Adrenal gland (tissue), 12 donors: Measurements from ENCODE around the gene KRT15. TPM values are rescaled to one million over a fixed set of nuclear protein-coding genes. Genes with fewer than 3 reads are reported as not detected.
A peak's percentile ranks its signal among the peaks of the same experiment; 100 is the strongest.

Source experiments
- DNase-seq, 7 donors: peaks; one replicate each; pipeline ENCODE4 v3.0.0-alpha.2; 2019 to 2020
- H3K27ac ChIP-seq, 5 donors: fragments of 200-600 bp; sonication (generic) in 4 of 5; 1 replicate in 3 of 5; 2 replicates in 2 of 5; pipeline versions ENCODE4 v1.5.1 to v1.8.0; 2016 to 2020; ENCODE audit warnings: mild to moderate bottlenecking in 1 of 5
- H3K27me3 ChIP-seq: fragments of 200-600 bp; 2 replicates; pipeline ENCODE4 v1.8.0; 2021
- H3K36me3 ChIP-seq, 2 donors: fragments of 200-600 bp; replicated peaks in 1 of 2; 1 replicate in 1 of 2; 2 replicates in 1 of 2; pipeline versions ENCODE4 v1.5.1 to v1.8.0; 2018 to 2022
- H3K4me1 ChIP-seq, 2 donors: fragments of 200-600 bp; replicated peaks in 1 of 2; 1 replicate in 1 of 2; 2 replicates in 1 of 2; pipeline versions ENCODE4 v1.5.1 to v1.8.0; 2018 to 2021
- H3K4me3 ChIP-seq, 4 donors: fragments of 200-600 bp; sonication (generic) in 3 of 4; one replicate each; pipeline ENCODE4 v1.5.1; 2016 to 2018
- H3K9me3 ChIP-seq, 3 donors: fragments of 200-600 bp; sonication (generic) in 1 of 3; replicated peaks in 1 of 3; 1 replicate in 2 of 3; 2 replicates in 1 of 3; pipeline versions ENCODE4 v1.5.1 to v1.8.0; 2016 to 2021
- CTCF ChIP-seq, 6 experiments: fragments of 450-650 bp in 4 of 6; fragments of 200-600 bp in 2 of 6; sonication (generic) in 1 of 6; IDR thresholded peaks; 1 replicate in 5 of 6; 2 replicates in 1 of 6; pipeline versions ENCODE4 v1.5.1 to v1.8.0; 2016 to 2021; ENCODE audit warnings: antibody characterized with exemption in 6 of 6, mild to moderate bottlenecking in 2 of 6, moderate library complexity in 1 of 6
- POLR2A ChIP-seq, 2 donors: fragments of 450-650 bp; IDR thresholded peaks; one replicate each; pipeline ENCODE4 v1.6.1; 2017; ENCODE audit warnings: antibody characterized with exemption in 2 of 2, mild to moderate bottlenecking in 2 of 2, moderate library complexity in 1 of 2
- WGBS, 4 donors: extraction: QIAGEN DNeasy Blood & Tissue Kit in 2 of 4; methylation state at CpG; one replicate each; pipeline versions ENCODE4 v1.1.5 to v1.1.7; 2013 to 2017; 5-methylcytosine and 5-hydroxymethylcytosine counted together
- intact Hi-C, 2 donors: fragments of 100-400 bp; cut with DNase I; formaldehyde crosslinking; loops; one replicate each; pipeline versions ENCODE4 v1.14.1 to v1.15.0; 2022 to 2023
- polyA plus RNA-seq, 3 donors: library from polyadenylated mRNA; stranded (reverse); fragments of 200-250 nt in 2 of 3; fragments of 350-450 nt in 1 of 3; fragmentation: Illumina TruSeq in 1 of 3; extraction: RNeasy Lipid Tissue Mini Kit (QIAGEN cat#74804) in 1 of 3; gene quantifications; one replicate each; pipeline ENCODE4 v1.2.3, GENCODE V29; 2013 to 2014
- total RNA-seq, 9 donors: library from RNA; depleted of rRNA in 4 of 9; stranded (reverse); fragments of >200 nt in 4 of 9; fragments of 120-200 nt in 1 of 9; fragmentation: NEBNext Ultra II Directional in 1 of 9; extraction: Animal tissue kit (Norgen Biotek cat#: 25700) in 1 of 9; gene quantifications; one replicate each; pipeline versions ENCODE4 v1.1.0 to v1.2.4, GENCODE V29; 2013 to 2023
- donor health status: healthy with polysubstance abuse.
- donor health status: Bipolar disorder and iron deficiency.
- donor health status: DM: yes; HTN: yes; CAD: no.
- donor health status: DM: no; HTN: no; CAD: no.
- donor health status: DM: no; HTN: no; CAD: no.
- donor health status: DM: yes; HTN: yes; CAD: no.

KRT15 gene
- total and polyA plus RNA-seq, 12 donors = 0.18 to 0.88 (median 0.44) TPM; not detected in 8

GRCh38 chr17:41489531-41489930 lies 29.2 kb downstream of the KRT15 start, which contains the start of gene KRT36:
Gene KRT36 (minus strand): TSS chr17:41489910. CDS start chr17:41489864, 46 bp downstream.
- Histone ChIP-seq H3K36me3 (no peaks in the 10 kb centered on the region), H3K4me1 (peaks cover 0 to 6% of the 10 kb centered on the region in 2 donors), H3K9me3 (no peaks in the 10 kb centered on the region), H3K4me3 (no peak within 1 kb of the TSS), H3K27ac (peak within 1 kb of the TSS in 1 of 5 donors; percentile 22), H3K27me3 (no peaks in the 10 kb centered on the region)
- DNase-seq = no peak
- TF ChIP-seq POLR2A (IDR thresholded peaks at IDR 0.05) (no peak), CTCF (IDR thresholded peaks at IDR 0.05) (no peak)
- intact Hi-C loops = no loop called here
- 92 to 94% (median 92%) methylated on average over 6 to 12 of the region's 12 CpGs for WGBS, 4 donors

DNA sequence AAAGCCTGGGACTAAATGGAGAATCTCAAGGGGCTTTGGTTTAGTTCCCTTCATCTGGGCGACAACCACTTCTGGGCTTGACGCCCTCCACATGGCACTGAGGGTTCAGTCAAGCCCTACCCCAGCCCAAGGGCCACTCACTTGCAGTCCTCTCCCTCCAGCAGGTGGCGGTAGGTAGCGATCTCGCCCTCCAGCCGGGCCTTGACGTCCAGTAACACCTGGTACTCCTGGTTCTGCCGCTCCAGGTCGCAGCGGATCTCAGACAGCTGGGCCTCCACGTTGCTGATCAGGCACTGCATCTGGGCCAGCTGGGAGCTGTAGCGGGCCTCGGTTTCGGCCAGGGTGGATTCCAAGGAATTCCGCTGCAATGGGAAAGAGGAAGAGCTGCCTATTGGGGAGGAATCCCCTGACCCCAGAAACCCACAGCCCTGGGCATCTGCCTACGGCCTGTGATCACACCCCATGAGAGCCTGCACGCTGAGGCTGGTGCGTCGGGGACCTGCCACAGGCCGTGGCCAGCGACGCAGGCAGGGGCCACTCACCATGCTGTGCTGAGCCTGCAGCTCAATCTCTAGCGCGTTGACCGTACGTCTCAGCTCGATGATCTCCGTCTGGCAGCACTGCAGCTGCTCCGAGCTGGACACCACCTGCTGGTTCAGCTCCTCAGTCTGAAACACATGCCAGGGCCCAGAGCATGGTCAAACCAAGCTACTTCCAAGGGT lies 31.7 kb downstream of the KRT15 start:
- H3K27me3 ChIP-seq = no peaks in the 10 kb centered on the region
- H3K36me3 ChIP-seq = no peaks in the 10 kb centered on the region
- H3K9me3 ChIP-seq = no peaks in the 10 kb centered on the region
- H3K27ac ChIP-seq = no peak overlapping the region
- DNase-seq = peak in 4 of 7 donors; percentile 39 to 64 (median 51)
- H3K4me3 ChIP-seq = no peak overlapping the region
- intact Hi-C loops = no loop called here
- TF ChIP-seq POLR2A (IDR thresholded peaks at IDR 0.05) (no peak), CTCF (IDR thresholded peaks at IDR 0.05) (peak in 4 of 6 experiments; percentile 23 to 43 (median 38))
- no peaks in the 10 kb centered on the region for H3K4me1 ChIP-seq
- WGBS, 4 donors = 51 to 85% (median 72%) methylated on average over 14 to 29 of the region's 29 CpGs

DNA sequence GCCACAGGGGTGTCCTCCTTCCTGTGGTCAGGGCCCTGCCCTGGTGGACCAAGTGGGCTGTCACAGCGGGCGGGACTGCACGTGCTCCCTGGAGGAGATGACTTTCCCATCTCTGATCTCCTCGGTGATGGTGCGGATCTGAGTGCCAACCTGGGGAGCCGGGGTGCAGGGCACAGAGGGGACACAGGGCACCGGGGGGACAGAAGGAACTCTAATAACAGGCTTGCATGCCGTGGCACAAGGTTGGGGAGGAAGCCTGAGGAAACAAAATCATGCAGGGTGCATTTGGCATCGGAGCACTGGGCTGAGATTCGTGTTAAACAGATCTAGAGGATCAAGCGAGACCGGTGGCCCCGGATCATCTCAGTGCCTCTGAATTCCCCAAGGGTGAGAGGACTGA lies 32.4 kb downstream of the KRT15 start:
- no peak for DNase-seq
- no peak for TF ChIP-seq POLR2A (IDR thresholded peaks at IDR 0.05)
- TF ChIP-seq CTCF (IDR thresholded peaks at IDR 0.05) = no peak
- Histone ChIP-seq H3K27ac (no peak overlapping the region), H3K4me1 (no peaks in the 10 kb centered on the region), H3K9me3 (no peaks in the 10 kb centered on the region), H3K4me3 (no peak overlapping the region), H3K27me3 (no peaks in the 10 kb centered on the region), H3K36me3 (no peaks in the 10 kb centered on the region)
- intact Hi-C loops = no loop called here
- 83 to 94% (median 93%) methylated on average over 12 to 13 of the region's 13 CpGs for WGBS, 4 donors

DNA sequence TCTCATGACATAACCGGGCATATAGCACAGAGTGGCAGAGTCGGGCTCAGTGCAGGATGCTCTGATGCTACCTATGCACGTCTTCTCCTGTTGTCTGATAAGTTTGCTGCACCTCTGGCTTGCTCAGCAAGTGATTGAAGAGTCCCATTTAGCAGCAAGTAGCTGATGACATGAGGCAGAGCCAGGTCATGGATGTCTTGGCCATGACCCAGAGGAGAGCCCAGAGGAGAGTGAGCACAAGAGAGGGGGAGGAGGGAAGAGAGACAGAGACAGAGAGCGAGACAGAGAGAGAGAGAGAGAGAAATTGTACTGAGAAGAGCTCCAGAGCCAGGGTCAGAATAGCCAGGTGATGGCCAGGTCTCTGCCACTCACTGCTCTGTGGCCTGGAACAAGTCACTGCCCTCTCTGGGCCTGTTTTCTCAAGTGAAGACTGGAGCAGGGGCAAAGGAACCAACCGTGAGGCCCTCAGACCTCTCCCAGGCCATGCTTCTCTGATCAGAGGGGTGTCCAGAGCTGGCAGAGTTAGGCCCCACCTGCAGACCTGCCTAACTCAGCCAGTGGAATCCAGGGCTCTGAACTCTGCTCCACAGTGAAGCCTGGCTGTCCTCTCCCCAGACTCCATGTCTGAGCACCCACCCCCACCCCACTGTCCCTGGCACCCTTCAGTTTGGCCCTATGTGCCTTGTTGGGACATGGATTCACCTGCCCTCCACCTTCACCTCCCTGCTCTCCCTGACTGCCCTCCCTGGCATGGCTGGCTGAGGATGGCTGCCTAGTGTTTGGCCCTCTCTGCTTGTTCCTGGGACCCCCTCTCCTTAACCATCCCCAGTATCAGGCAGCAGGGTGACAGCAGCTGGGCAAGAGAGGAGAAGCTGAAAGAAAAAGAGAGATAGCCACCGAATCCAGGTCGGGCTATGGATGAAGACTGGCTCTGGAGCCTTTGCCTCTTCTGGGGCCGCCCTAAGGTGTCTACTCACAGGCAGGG lies 33.5 kb downstream of the KRT15 start:
- Histone ChIP-seq H3K36me3 (no peaks in the 10 kb centered on the region), H3K4me3 (no peak overlapping the region), H3K27me3 (no peaks in the 10 kb centered on the region), H3K9me3 (no peaks in the 10 kb centered on the region), H3K27ac (no peak overlapping the region), H3K4me1 (no peaks in the 10 kb centered on the region)
- TF ChIP-seq CTCF (IDR thresholded peaks at IDR 0.05) = no peak
- no peak for TF ChIP-seq POLR2A (IDR thresholded peaks at IDR 0.05)
- intact Hi-C loops = no loop called here
- no peak for DNase-seq
- WGBS, 4 donors = 82 to 91% (median 84%) methylated on average over 7 to 8 of the region's 8 CpGs
